ENCODE measurements around the gene SH2D3C. TPM values are rescaled to one million over a fixed set of nuclear protein-coding genes. Genes with fewer than 3 reads are reported as not detected.
A peak's percentile ranks its signal among the peaks of the same experiment; 100 is the strongest.

Gene SH2D3C
- total and polyA plus RNA-seq, 2 of the 8 experiments (the other 6 are each of a cell fraction or from before 2014, with no cell fraction given), result 6.4 to 8.1 TPM

GRCh38 chr9:127735530-127736185 lies 42.8 kb downstream of the SH2D3C start:
- TF ChIP-seq ASH2L (IDR thresholded peaks at IDR 0.05; ENCODE audit: low read length) (peak; percentile 3), SIX5 (IDR thresholded peaks at IDR 0.05; ENCODE audit: low read depth, low read length) (no peak), MAX (IDR thresholded peaks at IDR 0.05) (no peak), BCL11A (IDR thresholded peaks at IDR 0.05; ENCODE audit: low read depth in 2 of 2, low read length in 2 of 2) (no peak)
- H3K79me1 ChIP-seq (ENCODE audit: low read depth, low read length), result no peaks in the 10 kb centered on the region
- H3K9me3 ChIP-seq (ENCODE audit: insufficient read depth in 2 of 2, low read depth in 1 of 2, low read length in 1 of 2), result no peaks in the 10 kb centered on the region
- H3K23ac ChIP-seq (ENCODE audit: insufficient read length), result no peak overlapping the region
- 0 out of 2 replicates have a peak, but pooled peaks cover 2% of the 10 kb centered on the region for H3K23me2 ChIP-seq (ENCODE audit: low read depth, low read length)
- no peak for FAIRE-seq
- H2BK20ac ChIP-seq (ENCODE audit: low read length), result no peak overlapping the region
- no peak overlapping the region for H2BK120ac ChIP-seq (replicated peaks; ENCODE audit: low read depth, low read length)
- peak overlapping the region in 2 of 4 experiments; percentile 8 to 78; a peak in 2 of 8 replicates for H3K4me3 ChIP-seq (ENCODE audit: extremely low read depth in 1 of 4, insufficient read depth in 2 of 4, low read depth in 3 of 4, low read length in 4 of 4)
- no peak overlapping the region for H4K5ac ChIP-seq (ENCODE audit: insufficient read length, low read depth, low read length)
- peaks cover 0 to 4% of the 10 kb centered on the region in 2 experiments for H4K20me1 ChIP-seq (replicated peaks in 1 of 2; ENCODE audit: control insufficient read depth in 1 of 2, insufficient read depth in 2 of 2, low read length in 2 of 2)
- no peaks in the 10 kb centered on the region for H3K27me3 ChIP-seq (replicated peaks in 1 of 4; ENCODE audit: control insufficient read depth in 3 of 4, extremely low read depth in 1 of 4, insufficient read depth in 3 of 4, low read length in 3 of 4)
- H3K56ac ChIP-seq (replicated peaks; ENCODE audit: insufficient read length, low read depth, low read length), result no peak overlapping the region
- peak overlapping the region in 1 of 4 experiments; percentile 36; a peak in 2 of 7 replicates for H3K9ac ChIP-seq (replicated peaks in 1 of 4; ENCODE audit: extremely low read depth in 1 of 4, low read depth in 3 of 4, low read length in 3 of 4)
- WGBS, 2 experiments (ENCODE audit: extremely low coverage in 1 of 2, insufficient coverage in 1 of 2, insufficient read length in 1 of 2, insufficient replicate concordance in 2 of 2, low coverage in 1 of 2, low lambda C conversion rate in 2 of 2, missing lambda C conversion rate in 1 of 2), result 44% methylated on average over 15 of the region's 15 CpGs; no CpG with 5 or more reads in 1 of the 2 experiments
- H2AK5ac ChIP-seq (ENCODE audit: low read depth, low read length), result peak overlapping the region; percentile 2; the same call in 1 of the 2 replicates
- H3K4me1 ChIP-seq (replicated peaks in 1 of 4; ENCODE audit: control insufficient read depth in 3 of 4, insufficient read depth in 4 of 4, low read length in 3 of 4), result peaks cover 3 to 11% (median 6%) of the 10 kb centered on the region in 4 experiments; a peak in 6 of 7 replicates
- no peak overlapping the region for H3K18ac ChIP-seq (ENCODE audit: extremely low read depth, low read length)
- no peak overlapping the region for H2BK5ac ChIP-seq (ENCODE audit: low read depth, low read length)
- H2AFZ ChIP-seq (ENCODE audit: low read length), result no peak overlapping the region
- H2BK15ac ChIP-seq (ENCODE audit: low read length), result no peak overlapping the region
- H4K8ac ChIP-seq (ENCODE audit: extremely low read depth, insufficient read depth, low read length), result no peak overlapping the region
- no peak for DNase-seq (ENCODE audit: low read depth in 1 of 2, low spot score in 2 of 2)
- peak overlapping the region; percentile 0 to 53; a peak in 3 of 4 replicates for H3K4me2 ChIP-seq (ENCODE audit: insufficient read depth in 1 of 2, low read depth in 2 of 2, low read length in 2 of 2)
- no peak overlapping the region for H3K4ac ChIP-seq (replicated peaks; ENCODE audit: insufficient read length, low read depth, low read length)
- H3K36me3 ChIP-seq (ENCODE audit: control insufficient read depth in 2 of 4, insufficient read depth in 4 of 4, low read length in 3 of 4), result no peaks in the 10 kb centered on the region
- H4K91ac ChIP-seq (replicated peaks; ENCODE audit: insufficient read length, low read length), result no peak overlapping the region
- H3K79me2 ChIP-seq (ENCODE audit: control insufficient read depth in 1 of 2, insufficient read depth in 2 of 2, low read length in 2 of 2), result no peaks in the 10 kb centered on the region
- H3K27ac ChIP-seq (ENCODE audit: low read depth, low read length), result peak overlapping the region; percentile 46; the same call in 1 of the 2 replicates
- H3K14ac ChIP-seq (ENCODE audit: insufficient read length), result no peak overlapping the region
- ChIA-PET POLR2A (ENCODE audit: partially characterized antibody) (interaction anchor here (1.3 to 2.7 kb wide), 4 partner anchors 9 to 163 kb away, joined by 5 to 11 read pairs (median 6); no protein-coding TSS in a partner anchor), CTCF (ENCODE audit: partially characterized antibody) (interaction anchor here (0.9 to 4.1 kb wide), 28 partner anchors 11 to 233 kb away, joined by 3 to 34 read pairs (median 8); partner anchors contain the start of genes CDK9, CFAP157, PTRH1 and ST6GALNAC4)
- H2BK12ac ChIP-seq (ENCODE audit: low read depth, low read length), result 0 out of 2 replicates have a peak overlapping the region, but pooled peaks have one; percentile 19
